ENCODE measurements around the gene EPS8L3. TPM values are rescaled to one million over a fixed set of nuclear protein-coding genes. Genes with fewer than 3 reads are reported as not detected.

EPS8L3 gene
- total RNA-seq, 1 donor from 2014 or later, result not detected

DNA sequence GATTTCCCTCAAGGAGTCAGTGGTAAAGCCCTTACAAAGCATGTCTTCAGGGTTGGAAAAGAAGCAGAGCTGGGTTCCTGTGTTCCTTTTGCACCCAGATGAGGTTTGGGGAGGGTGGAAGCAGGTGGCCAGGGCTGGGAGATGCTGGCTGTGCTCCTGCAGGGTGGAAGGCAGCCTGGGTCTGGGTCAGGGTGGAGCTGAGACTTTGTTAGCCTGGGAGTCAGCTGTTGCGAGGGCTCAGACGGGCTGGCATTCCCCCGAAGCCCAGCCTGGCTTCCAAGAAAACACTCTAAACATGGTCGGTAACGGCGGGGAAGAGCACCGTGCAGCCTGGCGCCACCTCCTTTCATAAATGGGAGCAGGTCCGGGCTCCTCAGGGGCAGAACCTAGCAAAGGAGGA is 43.7 kb upstream of the EPS8L3 start:
- Mint-ChIP-seq H3K9me3 (ENCODE audit: unreplicated experiment) (no peaks in the 10 kb centered on the region), H3K4me3 (ENCODE audit: unreplicated experiment) (no peak overlapping the region), H3K27ac (ENCODE audit: unreplicated experiment) (no peak overlapping the region), H3K36me3 (ENCODE audit: unreplicated experiment) (no peaks in the 10 kb centered on the region), H3K4me1 (ENCODE audit: low read depth, unreplicated experiment) (peaks cover 16% of the 10 kb centered on the region), H3K27me3 (ENCODE audit: unreplicated experiment) (peaks cover 4% of the 10 kb centered on the region)
- DNase-seq, result no peak
- TF ChIP-seq, protein P1, sequence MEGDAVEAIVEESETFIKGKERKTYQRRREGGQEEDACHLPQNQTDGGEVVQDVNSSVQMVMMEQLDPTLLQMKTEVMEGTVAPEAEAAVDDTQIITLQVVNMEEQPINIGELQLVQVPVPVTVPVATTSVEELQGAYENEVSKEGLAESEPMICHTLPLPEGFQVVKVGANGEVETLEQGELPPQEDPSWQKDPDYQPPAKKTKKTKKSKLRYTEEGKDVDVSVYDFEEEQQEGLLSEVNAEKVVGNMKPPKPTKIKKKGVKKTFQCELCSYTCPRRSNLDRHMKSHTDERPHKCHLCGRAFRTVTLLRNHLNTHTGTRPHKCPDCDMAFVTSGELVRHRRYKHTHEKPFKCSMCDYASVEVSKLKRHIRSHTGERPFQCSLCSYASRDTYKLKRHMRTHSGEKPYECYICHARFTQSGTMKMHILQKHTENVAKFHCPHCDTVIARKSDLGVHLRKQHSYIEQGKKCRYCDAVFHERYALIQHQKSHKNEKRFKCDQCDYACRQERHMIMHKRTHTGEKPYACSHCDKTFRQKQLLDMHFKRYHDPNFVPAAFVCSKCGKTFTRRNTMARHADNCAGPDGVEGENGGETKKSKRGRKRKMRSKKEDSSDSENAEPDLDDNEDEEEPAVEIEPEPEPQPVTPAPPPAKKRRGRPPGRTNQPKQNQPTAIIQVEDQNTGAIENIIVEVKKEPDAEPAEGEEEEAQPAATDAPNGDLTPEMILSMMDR (IDR thresholded peaks at IDR 0.05; ENCODE audit: partially characterized antibody, unreplicated experiment), result no peak

DNA sequence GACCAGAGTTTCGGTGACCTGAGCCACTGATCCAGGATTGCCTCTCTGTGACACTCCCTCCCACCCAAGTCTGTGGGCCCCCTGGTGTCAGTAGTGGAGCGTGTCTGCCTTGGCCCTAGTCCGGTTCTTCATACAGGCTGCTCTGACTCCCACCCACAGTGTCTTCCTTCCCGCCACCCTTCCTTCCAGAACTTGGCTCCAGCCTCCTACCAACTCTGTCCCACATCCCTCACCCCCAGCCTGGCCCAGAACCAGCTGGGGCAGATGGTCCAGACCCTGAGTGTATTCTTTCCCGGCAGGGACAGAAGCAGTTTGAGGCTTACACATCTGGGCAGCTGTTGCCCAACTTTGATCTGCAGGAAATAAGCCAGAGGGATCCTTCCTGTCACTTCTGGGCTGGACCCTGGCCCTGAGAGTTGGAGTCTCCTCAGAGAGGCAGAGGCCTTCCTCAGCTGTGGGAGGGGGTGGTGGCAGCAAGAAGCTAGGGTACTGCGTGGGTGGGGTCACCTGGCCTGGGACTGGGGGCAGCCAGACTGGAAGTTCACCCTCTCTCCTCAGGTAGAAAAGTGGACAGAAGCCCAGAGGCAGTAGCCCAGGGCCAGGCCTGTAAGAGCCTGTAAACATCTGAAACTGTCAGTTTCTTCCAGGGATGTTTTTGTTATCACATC is 43.1 kb upstream of the EPS8L3 start:
- Mint-ChIP-seq H3K27ac (ENCODE audit: unreplicated experiment) (no peak overlapping the region), H3K36me3 (ENCODE audit: unreplicated experiment) (no peaks in the 10 kb centered on the region)
- TF ChIP-seq, protein P1 (IDR thresholded peaks at IDR 0.05; ENCODE audit: partially characterized antibody, unreplicated experiment), result no peak

DNA sequence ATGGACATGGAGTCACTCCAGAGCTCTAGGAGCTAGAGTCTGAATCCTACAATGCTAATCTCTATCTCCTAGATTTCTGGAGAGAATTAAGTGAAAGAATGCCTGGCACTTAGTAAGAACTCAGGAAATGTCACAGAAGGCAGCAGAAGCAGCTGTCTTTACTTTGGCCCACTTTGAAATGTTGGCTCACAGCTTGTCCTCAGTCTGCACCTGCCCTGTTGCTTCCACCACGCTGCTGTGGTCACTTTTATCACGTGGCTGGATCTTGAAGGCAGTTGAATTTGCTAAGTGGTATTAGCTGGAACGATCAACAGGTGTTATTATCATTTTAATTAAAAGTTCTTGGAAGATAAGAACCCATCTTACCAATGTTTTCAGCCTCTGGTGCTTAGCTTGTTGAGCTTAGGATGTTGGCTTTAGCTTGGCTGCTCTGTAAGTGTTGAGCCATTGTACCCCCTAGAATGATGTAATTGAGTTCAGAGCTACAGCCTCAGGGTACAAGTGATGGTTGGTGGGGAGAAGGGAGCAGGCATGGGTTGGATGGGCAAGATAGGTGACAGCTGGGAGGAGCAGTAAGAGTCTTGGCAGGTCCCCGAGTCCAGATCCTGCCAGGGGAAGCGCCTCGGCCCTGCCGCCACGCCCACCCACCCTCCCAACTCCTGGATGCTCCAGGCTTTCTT is 41.9 kb upstream of the EPS8L3 start:
- TF ChIP-seq, protein P1 (IDR thresholded peaks at IDR 0.05; ENCODE audit: partially characterized antibody, unreplicated experiment), result no peak
- H3K9me3 Mint-ChIP-seq (ENCODE audit: unreplicated experiment), result no peaks in the 10 kb centered on the region
- H3K4me1 Mint-ChIP-seq (ENCODE audit: low read depth, unreplicated experiment), result peaks cover 16% of the 10 kb centered on the region
- peaks cover 4% of the 10 kb centered on the region for H3K27me3 Mint-ChIP-seq (ENCODE audit: unreplicated experiment)
- H3K27ac Mint-ChIP-seq (ENCODE audit: unreplicated experiment), result no peak overlapping the region
- no peak overlapping the region for H3K4me3 Mint-ChIP-seq (ENCODE audit: unreplicated experiment)
- no peaks in the 10 kb centered on the region for H3K36me3 Mint-ChIP-seq (ENCODE audit: unreplicated experiment)
- no peak for DNase-seq

More for the DNA sequence above, 43.1 kb upstream of the EPS8L3 start:
- no peaks in the 10 kb centered on the region for H3K9me3 Mint-ChIP-seq (ENCODE audit: unreplicated experiment)
- peaks cover 4% of the 10 kb centered on the region for H3K27me3 Mint-ChIP-seq (ENCODE audit: unreplicated experiment)
- peaks cover 16% of the 10 kb centered on the region for H3K4me1 Mint-ChIP-seq (ENCODE audit: low read depth, unreplicated experiment)
- H3K4me3 Mint-ChIP-seq (ENCODE audit: unreplicated experiment), result no peak overlapping the region
- no peak for DNase-seq

DNA sequence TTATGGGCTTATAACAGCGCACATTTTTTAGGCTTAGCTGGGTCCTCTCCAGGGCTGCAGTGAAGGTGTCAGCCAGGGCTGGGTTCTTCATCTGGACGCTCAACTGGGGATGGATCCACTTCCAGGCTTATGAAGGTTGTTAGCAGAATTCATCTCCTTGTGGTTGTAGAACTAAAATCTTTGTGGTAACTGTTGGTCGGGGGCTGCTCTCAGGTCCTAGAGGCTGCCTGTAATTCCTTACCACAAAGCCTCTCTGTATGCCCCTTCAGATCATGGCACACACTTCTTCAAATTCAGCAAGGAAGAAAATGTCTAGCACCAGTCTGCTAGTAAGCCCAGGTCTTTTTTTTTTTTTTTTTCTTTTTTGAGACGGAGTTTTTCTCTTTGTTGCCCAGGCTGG is 40.9 kb upstream of the EPS8L3 start:
- Mint-ChIP-seq H3K4me3 (ENCODE audit: unreplicated experiment) (no peak overlapping the region), H3K9me3 (ENCODE audit: unreplicated experiment) (no peaks in the 10 kb centered on the region), H3K4me1 (ENCODE audit: low read depth, unreplicated experiment) (peaks cover 16% of the 10 kb centered on the region), H3K27me3 (ENCODE audit: unreplicated experiment) (peaks cover 4% of the 10 kb centered on the region), H3K27ac (ENCODE audit: unreplicated experiment) (no peak overlapping the region), H3K36me3 (ENCODE audit: unreplicated experiment) (no peaks in the 10 kb centered on the region)
- TF ChIP-seq, protein P1 (IDR thresholded peaks at IDR 0.05; ENCODE audit: partially characterized antibody, unreplicated experiment), result no peak
- no peak for DNase-seq

DNA sequence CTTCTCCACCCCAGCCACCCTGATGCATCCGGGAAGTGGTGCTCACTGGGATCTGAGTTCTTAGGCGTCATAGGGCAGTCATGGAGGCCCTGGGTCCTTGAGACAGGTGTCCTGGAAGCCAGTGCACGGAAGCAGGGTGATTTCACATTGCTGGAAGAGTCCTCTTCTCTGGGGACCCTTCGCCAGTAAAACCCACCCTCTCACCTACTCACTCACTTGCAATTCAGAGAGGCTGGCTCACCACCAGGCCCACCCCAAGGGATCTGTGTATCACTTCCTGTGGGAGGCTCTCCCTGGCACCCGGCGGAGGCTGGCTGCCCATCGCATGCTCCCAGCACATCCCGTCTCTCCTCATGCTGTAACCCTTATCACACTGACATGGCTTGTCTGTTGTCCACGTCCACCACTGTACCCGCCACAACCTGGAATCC is 40.2 kb upstream of the EPS8L3 start:
- Mint-ChIP-seq H3K9me3 (ENCODE audit: unreplicated experiment) (no peaks in the 10 kb centered on the region), H3K4me1 (ENCODE audit: low read depth, unreplicated experiment) (peaks cover 16% of the 10 kb centered on the region), H3K27me3 (ENCODE audit: unreplicated experiment) (peaks cover 4% of the 10 kb centered on the region), H3K36me3 (ENCODE audit: unreplicated experiment) (no peaks in the 10 kb centered on the region), H3K27ac (ENCODE audit: unreplicated experiment) (peak overlapping the region; percentile 59), H3K4me3 (ENCODE audit: unreplicated experiment) (no peak overlapping the region)
- no peak for DNase-seq
- TF ChIP-seq, protein P1 (IDR thresholded peaks at IDR 0.05; ENCODE audit: partially characterized antibody, unreplicated experiment), result no peak

All from glutamatergic neuron (in vitro differentiated cells).